HL-60/S4 (cell line): ENCODE results near the gene CD22.

Experiments used
- in situ Hi-C: fragments of 300-500 bp; cut with MboI; formaldehyde crosslinking; loops from 2 replicates; pipeline ENCODE4 v1.14.3; 2022; ENCODE audit warnings: low sequenced_read_pairs

CD22 gene

DNA sequence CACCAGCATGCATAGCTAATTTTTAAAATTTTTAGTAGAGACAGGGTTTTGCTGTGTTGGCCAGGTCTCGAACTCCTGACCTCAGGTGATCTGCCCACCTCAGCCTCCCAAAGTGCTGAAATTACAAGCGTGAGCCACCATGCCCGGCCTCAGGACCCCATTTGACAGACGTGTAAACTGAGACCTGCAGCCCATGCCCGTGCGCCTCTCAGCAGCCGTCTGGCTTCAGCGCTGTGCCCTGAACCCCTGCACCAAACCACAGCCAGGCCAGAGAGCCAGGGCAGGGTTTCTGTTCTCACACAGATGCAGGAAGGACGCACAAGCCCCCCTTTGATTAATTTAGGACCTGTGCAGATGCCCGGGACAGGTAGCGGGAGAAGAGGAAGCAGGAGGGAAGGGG, 11.4 kb downstream of the CD22 start:
- in situ Hi-C loops, result loop anchor here (10.0 kb wide), 1 partner anchor 124 kb away; no protein-coding TSS in a partner anchor

DNA sequence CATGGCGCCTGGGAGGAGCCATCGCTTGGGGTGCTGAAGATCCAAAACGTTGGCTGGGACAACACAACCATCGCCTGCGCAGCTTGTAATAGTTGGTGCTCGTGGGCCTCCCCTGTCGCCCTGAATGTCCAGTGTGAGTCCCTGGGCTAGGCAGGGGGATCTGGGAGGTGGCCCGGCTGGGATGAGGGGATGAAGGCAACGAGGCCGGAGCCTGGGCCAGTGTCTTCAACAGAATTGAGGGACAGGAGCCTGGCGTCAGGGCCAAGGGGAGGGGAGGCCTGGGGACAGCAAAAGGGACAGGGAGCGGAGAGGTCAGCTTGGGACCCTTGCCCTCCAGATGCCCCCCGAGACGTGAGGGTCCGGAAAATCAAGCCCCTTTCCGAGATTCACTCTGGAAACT, 12.0 kb downstream of the CD22 start:
- in situ Hi-C loops, result loop anchor here (10.0 kb wide), 1 partner anchor 124 kb away; no protein-coding TSS in a partner anchor

- in situ Hi-C loops, result loop anchor here (10.0 kb wide), 1 partner anchor 123 kb away; no protein-coding TSS in a partner anchor
Measured at GRCh38 chr19:35341565-35342225, 12.7 kb downstream of the CD22 start.

- in situ Hi-C loops, result loop anchor here (10.0 kb wide), 1 partner anchor 122 kb away; no protein-coding TSS in a partner anchor
Measured at GRCh38 chr19:35342430-35342829, 13.4 kb downstream of the CD22 start.

- in situ Hi-C loops, result loop anchor here (10.0 kb wide), 1 partner anchor 120 kb away; no protein-coding TSS in a partner anchor
Measured at GRCh38 chr19:35344511-35345031, 15.6 kb downstream of the CD22 start.

DNA sequence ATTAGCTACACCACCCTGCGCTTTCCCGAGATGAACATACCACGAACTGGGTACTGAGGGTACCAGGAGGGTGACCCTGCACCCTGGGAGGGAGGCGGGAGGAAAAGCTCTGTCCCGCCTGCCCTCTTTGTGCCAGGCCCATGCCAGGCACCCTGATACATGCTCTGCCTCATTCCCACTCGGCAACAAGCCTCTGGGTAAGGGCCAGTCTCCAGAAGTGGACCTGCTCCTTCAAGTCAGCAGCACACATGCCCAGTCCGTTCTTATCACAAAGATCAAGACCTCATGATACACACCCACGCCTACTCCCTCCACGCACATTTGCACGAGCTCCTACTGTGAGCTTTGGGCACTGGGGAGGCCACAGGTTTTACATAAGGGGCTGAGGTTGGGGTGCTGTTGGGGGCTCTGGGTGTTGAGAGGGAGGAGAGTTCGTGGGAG, 16.7 kb downstream of the CD22 start:
- in situ Hi-C loops, result loop anchor here (10.0 kb wide), 1 partner anchor 119 kb away; no protein-coding TSS in a partner anchor

GRCh38 chr19:35346193-35347052, 17.4 kb downstream of the CD22 start:
- in situ Hi-C loops, result loop anchor here (10.0 kb wide), 1 partner anchor 118 kb away; no protein-coding TSS in a partner anchor

GRCh38 chr19:35347171-35347929, 18.4 kb downstream of the CD22 start, which contains the start of gene FFAR1:
Gene FFAR1 (plus strand): TSS chr19:35347902. CDS start chr19:35351552, 3,650 bp downstream.
- in situ Hi-C loops, result loop anchor here (10.0 kb wide), 1 partner anchor 117 kb away; no protein-coding TSS in a partner anchor

DNA sequence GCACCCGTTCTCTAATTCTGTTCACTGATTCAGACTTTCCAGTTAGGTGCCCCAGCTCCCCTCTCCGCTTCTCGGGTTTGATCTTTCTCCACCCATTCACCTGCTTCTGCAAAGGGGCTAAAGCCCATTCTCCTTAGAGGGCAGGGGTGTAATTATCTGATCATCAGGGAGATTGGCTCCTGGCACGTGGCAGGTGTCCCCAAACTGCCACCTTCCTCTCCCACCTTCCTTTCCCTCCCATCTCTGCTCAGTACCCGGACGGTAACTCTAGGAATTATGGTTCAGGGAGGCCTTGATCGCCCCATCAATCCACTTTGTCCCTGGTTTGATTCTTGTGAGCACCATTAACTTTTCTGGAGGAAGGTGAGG, 18.9 kb downstream of the CD22 start:
- in situ Hi-C loops, result loop anchor here (10.0 kb wide), 1 partner anchor 117 kb away; no protein-coding TSS in a partner anchor

DNA sequence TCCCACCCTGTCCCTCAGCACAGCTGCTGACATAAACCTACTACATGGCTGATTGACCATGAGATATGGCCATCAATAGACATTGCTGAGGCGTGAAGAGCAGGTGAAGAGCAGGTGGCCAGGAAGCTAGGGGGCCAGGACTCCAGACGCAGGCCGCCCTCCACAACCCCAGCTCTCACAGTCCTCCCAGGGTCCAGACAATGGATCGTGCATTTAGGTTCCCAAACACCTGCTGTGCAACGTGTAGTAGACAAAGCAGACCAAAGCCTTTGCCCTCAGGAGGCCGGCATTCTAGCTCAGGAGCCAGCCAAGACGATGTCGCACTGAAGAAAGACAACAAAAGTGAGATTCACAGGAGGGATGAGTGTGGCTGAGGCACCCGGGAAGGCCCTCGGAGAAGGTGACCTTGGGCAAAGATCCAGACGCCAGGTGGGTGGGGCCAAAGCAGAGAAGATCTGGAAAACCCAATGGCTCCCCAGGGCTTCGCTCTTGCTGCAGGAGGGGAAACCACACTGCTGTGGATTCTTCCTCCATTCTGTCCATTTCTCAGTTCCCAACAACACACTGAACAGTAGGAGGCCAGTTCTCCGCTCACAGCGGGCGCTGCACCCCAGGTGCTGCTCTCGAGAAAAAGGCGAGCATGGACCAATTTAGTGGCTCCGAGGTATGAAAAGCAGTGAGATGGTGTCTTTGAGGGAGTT, 20.1 kb downstream of the CD22 start:
- in situ Hi-C loops, result loop anchor here (10.0 kb wide), 1 partner anchor 116 kb away; no protein-coding TSS in a partner anchor

- in situ Hi-C loops, result loop anchor here (10.0 kb wide), 1 partner anchor 115 kb away; no protein-coding TSS in a partner anchor
Measured at GRCh38 chr19:35349614-35350521, 20.9 kb downstream of the CD22 start.

GRCh38 chr19:35350591-35350990, 21.6 kb downstream of the CD22 start:
- in situ Hi-C loops, result no loop called here

DNA sequence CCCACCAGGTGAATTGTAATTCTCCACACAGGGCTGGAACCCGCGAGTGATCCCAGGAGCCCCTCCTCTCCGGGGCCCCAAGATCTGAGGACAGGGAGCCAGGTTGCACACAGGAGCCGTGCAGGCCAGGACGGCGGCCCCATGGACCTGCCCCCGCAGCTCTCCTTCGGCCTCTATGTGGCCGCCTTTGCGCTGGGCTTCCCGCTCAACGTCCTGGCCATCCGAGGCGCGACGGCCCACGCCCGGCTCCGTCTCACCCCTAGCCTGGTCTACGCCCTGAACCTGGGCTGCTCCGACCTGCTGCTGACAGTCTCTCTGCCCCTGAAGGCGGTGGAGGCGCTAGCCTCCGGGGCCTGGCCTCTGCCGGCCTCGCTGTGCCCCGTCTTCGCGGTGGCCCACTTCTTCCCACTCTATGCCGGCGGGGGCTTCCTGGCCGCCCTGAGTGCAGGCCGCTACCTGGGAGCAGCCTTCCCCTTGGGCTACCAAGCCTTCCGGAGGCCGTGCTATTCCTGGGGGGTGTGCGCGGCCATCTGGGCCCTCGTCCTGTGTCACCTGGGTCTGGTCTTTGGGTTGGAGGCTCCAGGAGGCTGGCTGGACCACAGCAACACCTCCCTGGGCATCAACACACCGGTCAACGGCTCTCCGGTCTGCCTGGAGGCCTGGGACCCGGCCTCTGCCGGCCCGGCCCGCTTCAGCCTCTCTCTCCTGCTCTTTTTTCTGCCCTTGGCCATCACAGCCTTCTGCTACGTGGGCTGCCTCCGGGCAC, 22.6 kb downstream of the CD22 start:
- in situ Hi-C loops, result no loop called here

GRCh38 chr19:35352177-35352447, 23.1 kb downstream of the CD22 start:
- in situ Hi-C loops, result no loop called here

DNA sequence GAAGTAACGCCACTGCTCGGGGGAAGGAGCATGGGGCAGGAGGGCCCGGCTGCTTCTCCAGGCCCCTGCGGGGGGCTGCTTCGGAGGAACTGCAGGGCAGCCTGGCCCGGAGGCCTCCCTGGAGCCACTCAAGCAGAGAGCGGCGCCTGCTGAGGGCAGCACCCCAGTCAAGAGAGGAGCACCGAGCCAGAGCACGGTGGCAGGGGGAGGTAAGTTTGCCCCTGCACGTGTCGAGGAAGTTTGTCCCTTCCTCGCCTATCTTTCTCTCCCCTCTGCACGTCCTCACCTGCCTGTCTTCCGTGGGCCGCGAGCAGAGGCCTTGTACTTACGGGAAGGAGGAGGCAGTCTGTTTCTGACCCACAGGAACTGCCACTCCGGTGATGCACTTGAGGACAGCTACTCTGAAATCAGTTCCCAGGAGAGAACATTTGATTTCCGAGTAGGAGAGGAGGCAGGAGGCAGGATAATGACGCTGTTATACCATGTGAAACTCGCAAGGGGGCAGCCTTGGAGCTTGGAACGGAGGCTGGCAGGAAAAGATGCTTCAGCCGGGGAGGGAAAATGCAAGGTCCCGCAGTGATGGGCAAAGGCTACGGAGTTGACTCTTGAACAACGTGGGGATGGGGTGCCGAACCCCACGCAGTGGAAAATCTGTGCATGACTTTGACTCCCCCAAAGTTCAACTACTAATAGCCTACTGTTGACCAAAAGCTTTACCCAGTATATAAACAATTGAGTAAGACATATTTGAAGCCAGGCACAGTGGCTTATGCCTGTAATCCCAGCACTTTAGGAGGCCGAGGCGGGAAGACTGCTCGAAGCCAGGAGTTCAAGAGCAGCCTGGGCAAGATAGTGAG, 23.7 kb downstream of the CD22 start:
- in situ Hi-C loops, result no loop called here

DNA sequence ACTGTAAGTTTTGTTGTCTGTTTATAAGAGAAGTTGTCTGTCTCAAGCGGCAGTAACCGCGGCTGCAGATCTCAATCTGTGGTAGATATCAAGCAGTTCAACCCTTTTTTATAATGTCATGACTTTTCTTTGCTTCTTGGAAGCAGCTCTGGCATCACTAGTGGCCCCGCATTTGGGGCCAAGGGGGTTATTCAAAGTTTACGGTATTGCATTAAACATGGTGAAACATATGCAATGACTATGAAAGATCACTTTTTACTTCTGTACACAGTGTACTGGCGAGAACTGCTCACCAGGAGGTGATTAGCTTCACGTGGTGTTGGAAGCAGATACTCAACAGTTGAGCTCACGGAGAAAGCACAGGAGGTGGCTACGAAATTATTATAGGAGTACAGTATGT, 24.6 kb downstream of the CD22 start:
- in situ Hi-C loops, result no loop called here

DNA sequence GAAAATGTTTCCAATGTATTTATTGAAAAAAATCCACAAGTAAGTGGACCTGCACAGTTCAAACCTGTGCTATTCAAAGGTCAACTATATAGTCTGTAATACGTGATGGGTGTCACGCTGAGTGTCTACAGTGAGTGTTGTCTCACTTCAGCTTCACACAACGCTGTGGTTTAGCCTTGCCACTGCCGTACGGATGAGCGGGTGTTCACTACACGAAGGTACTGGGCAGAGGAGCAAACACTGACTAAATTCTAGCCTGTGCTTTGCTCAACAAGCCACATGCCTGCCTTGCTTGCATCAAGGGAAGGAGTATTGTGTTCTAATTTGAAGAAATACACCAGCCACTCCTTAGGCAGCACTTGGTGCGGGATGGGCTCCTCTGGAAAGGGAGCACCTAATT, 25.9 kb downstream of the CD22 start:
- in situ Hi-C loops, result no loop called here
